Bone marrow (tissue), 2 donors: ENCODE results near the gene WDR90.

Experiments
- DNase-seq, 2 donors: peaks; one replicate each; lab custom pipeline; 2025; lab: John Stamatoyannopoulos, UW

The WDR90 gene

GRCh38 chr16:676565-676902 is 27.4 kb downstream of the WDR90 start:
- no peak for DNase-seq

GRCh38 chr16:676913-677312 is 27.7 kb downstream of the WDR90 start:
- no peak for DNase-seq

GRCh38 chr16:677316-678190 is 28.4 kb downstream of the WDR90 start:
- no peak for DNase-seq

GRCh38 chr16:678209-678857 is 29.2 kb downstream of the WDR90 start:
- no peak for DNase-seq

GRCh38 chr16:678858-679813 is 30.0 kb downstream of the WDR90 start:
- DNase-seq, result peak; percentile 33 to 76

- peak; percentile 66 to 82 for DNase-seq
These were observed 30.9 kb downstream of the WDR90 start, which contains the start of gene STUB1 for GRCh38 chr16:679814-680624. Gene STUB1 (plus strand): TSS chr16:680410. CDS start chr16:680526, 116 bp downstream.

GRCh38 chr16:680625-680945 is 31.4 kb downstream of the WDR90 start:
- no peak for DNase-seq

- peak in 1 of 2 donors; percentile 9 for DNase-seq
These were observed 32.0 kb downstream of the WDR90 start for GRCh38 chr16:680967-681745.

GRCh38 chr16:681746-682427 is 32.7 kb downstream of the WDR90 start:
- no peak for DNase-seq

GRCh38 chr16:682493-683395 is 33.6 kb downstream of the WDR90 start:
- DNase-seq, result no peak

GRCh38 chr16:683396-684070 is 34.4 kb downstream of the WDR90 start:
- DNase-seq, result no peak

GRCh38 chr16:684071-684794 is 35.1 kb downstream of the WDR90 start, which contains the start of gene JMJD8:
Gene JMJD8 (minus strand): TSS chr16:684334. CDS start chr16:684319, 15 bp downstream.
- DNase-seq, result peak; percentile 74 to 87

- DNase-seq, result no peak
These were observed 36.0 kb downstream of the WDR90 start for GRCh38 chr16:684961-685696.

GRCh38 chr16:685967-686366 is 36.8 kb downstream of the WDR90 start:
- peak in 1 of 2 donors; percentile 9 for DNase-seq

- no peak for DNase-seq
These were observed 37.5 kb downstream of the WDR90 start for GRCh38 chr16:686459-687260.

- DNase-seq, result no peak
These were observed 38.3 kb downstream of the WDR90 start for GRCh38 chr16:687499-687898.
